ENCODE measurements around the gene ZEB1.

Gene ZEB1

GRCh38 chr10:31476088-31476487, 157.1 kb downstream of the ZEB1 start:
- no peak overlapping the region for H3K27ac ChIP-seq
- no peak for DNase-seq (ENCODE audit: low read depth, low spot score)

GRCh38 chr10:31477584-31477983, 158.6 kb downstream of the ZEB1 start:
- DNase-seq (ENCODE audit: low read depth, low spot score), result no peak
- H3K27ac ChIP-seq, result no peak overlapping the region

GRCh38 chr10:31479752-31480151, 160.7 kb downstream of the ZEB1 start:
- no peak for DNase-seq (ENCODE audit: low read depth, low spot score)
- H3K27ac ChIP-seq, result no peak overlapping the region

GRCh38 chr10:31483546-31483945, 164.5 kb downstream of the ZEB1 start:
- no peak overlapping the region for H3K27ac ChIP-seq
- DNase-seq (ENCODE audit: low read depth, low spot score), result no peak

- no peak overlapping the region for H3K27ac ChIP-seq
- DNase-seq (ENCODE audit: low read depth, low spot score), result no peak
Measured at GRCh38 chr10:31484431-31485135, 165.6 kb downstream of the ZEB1 start.

GRCh38 chr10:31490858-31491504, 172.0 kb downstream of the ZEB1 start:
- no peak for DNase-seq (ENCODE audit: low read depth, low spot score)
- no peak overlapping the region for H3K27ac ChIP-seq

- no peak overlapping the region for H3K27ac ChIP-seq
- no peak for DNase-seq (ENCODE audit: low read depth, low spot score)
Measured at GRCh38 chr10:31507427-31507826, 188.4 kb downstream of the ZEB1 start.

GRCh38 chr10:31508234-31508633, 189.2 kb downstream of the ZEB1 start:
- DNase-seq (ENCODE audit: low read depth, low spot score), result no peak
- H3K27ac ChIP-seq, result no peak overlapping the region

GRCh38 chr10:31508882-31509281, 189.9 kb downstream of the ZEB1 start:
- H3K27ac ChIP-seq, result no peak overlapping the region
- no peak for DNase-seq (ENCODE audit: low read depth, low spot score)

- DNase-seq (ENCODE audit: low read depth, low spot score), result no peak
Measured at GRCh38 chr10:31509989-31510388, 191.0 kb downstream of the ZEB1 start.

GRCh38 chr10:31515116-31515515, 196.1 kb downstream of the ZEB1 start:
- no peak for DNase-seq (ENCODE audit: low read depth, low spot score)
- H3K27ac ChIP-seq, result no peak overlapping the region

More at GRCh38 chr10:31509989-31510388, 191.0 kb downstream of the ZEB1 start:
- H3K27ac ChIP-seq, result no peak overlapping the region

- DNase-seq (ENCODE audit: low read depth, low spot score), result no peak
- H3K27ac ChIP-seq, result no peak overlapping the region
Measured at GRCh38 chr10:31515819-31516402, 196.9 kb downstream of the ZEB1 start.

GRCh38 chr10:31520986-31521831, 202.2 kb downstream of the ZEB1 start:
- DNase-seq (ENCODE audit: low read depth, low spot score), result no peak
- H3K27ac ChIP-seq, result no peak overlapping the region

- H3K27ac ChIP-seq, result no peak overlapping the region
- no peak for DNase-seq (ENCODE audit: low read depth, low spot score)
Measured at GRCh38 chr10:31522820-31523219, 203.8 kb downstream of the ZEB1 start.

- DNase-seq (ENCODE audit: low read depth, low spot score), result no peak
- no peak overlapping the region for H3K27ac ChIP-seq
Measured at GRCh38 chr10:31524460-31524859, 205.4 kb downstream of the ZEB1 start.

- no peak for DNase-seq (ENCODE audit: low read depth, low spot score)
- no peak overlapping the region for H3K27ac ChIP-seq
Measured at GRCh38 chr10:31526178-31526577, 207.2 kb downstream of the ZEB1 start.

GRCh38 chr10:31526681-31527080, 207.7 kb downstream of the ZEB1 start:
- H3K27ac ChIP-seq, result no peak overlapping the region
- no peak for DNase-seq (ENCODE audit: low read depth, low spot score)

GRCh38 chr10:31528831-31529230, 209.8 kb downstream of the ZEB1 start:
- H3K27ac ChIP-seq, result no peak overlapping the region
- no peak for DNase-seq (ENCODE audit: low read depth, low spot score)

- no peak for DNase-seq (ENCODE audit: low read depth, low spot score)
- no peak overlapping the region for H3K27ac ChIP-seq
Measured at GRCh38 chr10:31536302-31536701, 217.3 kb downstream of the ZEB1 start.

- DNase-seq (ENCODE audit: low read depth, low spot score), result no peak
- no peak overlapping the region for H3K27ac ChIP-seq
Measured at GRCh38 chr10:31549896-31550295, 230.9 kb downstream of the ZEB1 start.

- no peak overlapping the region for H3K27ac ChIP-seq
- DNase-seq (ENCODE audit: low read depth, low spot score), result no peak
Measured at GRCh38 chr10:31554556-31554955, 235.5 kb downstream of the ZEB1 start.

Measured in epithelial cell of prostate (primary cell).